HPDE6-E6E7 (cell line): ENCODE results near the gene CAMK2D.
"Not testable (repeated sequence)": the region's sequence is repeated elsewhere in the genome, so short reads cannot be mapped to it uniquely, and the experiment has no call there.

ENCODE experiments used
- DNase-seq: peaks from one replicate; pipeline ENCODE4 v3.0.0; 2011; ENCODE audit warnings: missing footprints; ENCODE audit errors: extremely low spot score

Gene CAMK2D

DNA sequence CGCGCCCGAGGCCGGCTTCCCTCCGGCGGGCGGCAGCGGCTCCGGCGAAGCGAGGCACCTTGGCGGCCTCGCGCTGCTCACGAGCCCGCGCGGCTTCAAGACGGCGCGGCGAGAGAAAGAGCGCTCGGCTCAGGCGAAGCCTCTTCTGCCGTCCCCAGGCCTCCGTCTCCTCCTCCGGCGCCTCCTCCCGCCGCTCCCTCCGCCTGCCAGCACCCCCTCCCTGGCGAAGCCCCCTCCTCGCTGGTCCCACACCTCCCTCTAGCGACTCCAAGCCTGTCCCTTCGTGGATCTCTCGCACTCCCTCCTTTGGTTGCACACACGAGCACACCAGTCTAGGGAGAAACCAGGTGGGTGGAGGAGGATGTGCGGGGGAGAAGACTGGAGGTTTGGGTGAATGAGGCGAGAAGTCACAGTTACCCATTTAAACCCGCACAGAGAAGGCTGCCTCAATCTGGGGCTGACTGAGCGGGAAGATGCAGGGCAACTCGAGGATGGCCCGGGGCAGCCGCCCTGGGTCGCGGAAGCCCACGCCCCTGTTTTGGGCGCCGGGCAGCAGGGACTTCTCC, at the start of gene CAMK2D:
Gene CAMK2D, minus strand, starts transcription at position 119 of the 566 bp plus-strand sequence. CDS start 670 bp downstream, outside the sequence.
- peak; percentile 58 for DNase-seq

DNA sequence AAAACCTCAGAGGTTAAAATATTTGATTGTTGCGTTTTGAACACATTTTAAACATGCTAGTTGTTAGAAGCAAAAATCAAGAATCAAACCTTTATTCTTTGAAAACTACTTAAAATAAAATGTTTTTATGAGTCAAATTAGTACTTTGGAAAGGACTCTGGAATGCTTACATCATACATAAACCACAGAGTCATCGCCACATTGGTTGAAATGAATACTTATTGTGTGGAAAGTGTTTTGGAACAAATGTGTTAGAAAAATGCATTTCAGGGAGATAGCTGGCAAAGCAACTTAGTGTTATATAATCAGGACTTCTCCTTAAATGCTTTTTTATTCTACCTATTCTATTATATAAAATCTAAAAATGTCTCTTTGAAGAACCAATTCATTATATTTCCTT, 49.4 kb upstream of the CAMK2D start:
- no peak for DNase-seq

DNA sequence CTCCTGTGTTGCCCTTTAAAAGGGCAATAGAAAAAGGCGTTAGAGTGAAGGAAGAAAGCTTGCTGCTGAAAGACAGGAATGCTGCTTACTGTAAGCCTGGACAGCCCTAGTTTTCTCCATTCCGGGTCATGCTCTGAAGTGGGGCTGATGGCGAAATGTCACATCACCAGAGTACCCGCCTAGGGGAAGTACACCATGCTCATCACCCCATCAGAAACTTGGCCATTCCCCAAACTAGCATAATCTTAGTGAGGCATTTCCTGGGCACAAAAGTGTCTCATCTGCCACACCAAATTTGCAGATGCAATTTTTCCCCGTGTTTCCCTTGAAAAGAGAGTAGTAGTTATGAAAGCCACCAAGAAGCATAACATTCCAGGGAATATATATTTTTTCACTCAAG, 47.8 kb upstream of the CAMK2D start:
- DNase-seq = no peak

DNA sequence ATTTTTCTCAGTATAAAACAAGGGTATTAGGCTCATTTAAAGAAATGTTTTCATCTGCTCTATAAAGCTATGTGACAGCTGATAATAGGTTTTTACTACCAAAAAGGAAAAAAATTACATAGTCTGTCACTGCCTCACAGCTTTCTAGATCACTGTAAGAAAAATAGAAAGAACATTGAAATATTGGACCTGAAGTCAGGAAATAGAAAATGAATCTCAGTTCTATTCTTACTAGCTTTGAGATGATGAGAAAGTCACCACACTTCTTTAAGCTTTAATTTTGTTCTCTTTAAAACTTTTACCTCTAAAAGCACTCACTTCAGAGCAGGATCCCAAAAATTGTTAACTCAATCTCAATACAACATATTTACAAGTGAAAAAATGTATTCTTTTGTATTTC, 45.3 kb upstream of the CAMK2D start:
- no peak for DNase-seq

DNA sequence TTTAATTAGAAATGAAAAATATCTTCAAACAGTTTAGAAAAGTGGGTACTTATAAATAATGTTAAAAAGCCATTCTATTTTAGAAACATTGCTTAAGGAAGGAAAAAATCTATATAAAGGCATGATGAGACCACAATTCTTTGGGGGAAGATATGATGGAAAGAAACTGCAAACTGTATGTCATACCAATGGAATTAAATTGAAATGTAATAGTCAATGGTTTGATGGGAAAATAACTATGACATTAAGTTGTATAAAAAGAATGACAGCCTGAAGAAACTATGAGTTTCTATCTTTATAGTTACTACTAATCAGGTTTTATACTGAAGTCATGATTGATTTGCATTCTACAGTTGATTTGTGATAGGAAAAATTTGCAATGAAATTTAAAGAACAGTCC, 40.3 kb upstream of the CAMK2D start:
- no peak for DNase-seq

DNA sequence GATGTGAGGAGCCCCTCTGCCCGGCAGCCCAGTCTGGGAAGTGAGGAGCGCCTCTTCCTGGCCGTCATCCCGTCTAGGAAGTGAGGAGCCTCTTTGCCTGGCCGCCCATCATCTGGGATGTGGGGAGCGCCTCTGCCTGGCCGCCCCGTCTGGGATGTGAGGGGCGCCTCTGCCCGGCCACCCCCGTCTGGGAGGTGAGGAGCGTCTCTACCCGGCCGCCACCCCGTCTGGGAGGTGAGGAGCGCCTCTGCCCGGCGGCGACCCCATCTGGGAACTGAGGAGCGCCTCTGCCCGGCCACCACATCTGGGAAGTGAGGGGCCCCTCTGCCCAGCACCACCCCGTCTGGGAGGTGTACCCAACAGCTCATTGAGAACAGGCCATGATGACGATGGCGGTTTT, 34.8 kb upstream of the CAMK2D start:
- not testable (repeated sequence) for DNase-seq

DNA sequence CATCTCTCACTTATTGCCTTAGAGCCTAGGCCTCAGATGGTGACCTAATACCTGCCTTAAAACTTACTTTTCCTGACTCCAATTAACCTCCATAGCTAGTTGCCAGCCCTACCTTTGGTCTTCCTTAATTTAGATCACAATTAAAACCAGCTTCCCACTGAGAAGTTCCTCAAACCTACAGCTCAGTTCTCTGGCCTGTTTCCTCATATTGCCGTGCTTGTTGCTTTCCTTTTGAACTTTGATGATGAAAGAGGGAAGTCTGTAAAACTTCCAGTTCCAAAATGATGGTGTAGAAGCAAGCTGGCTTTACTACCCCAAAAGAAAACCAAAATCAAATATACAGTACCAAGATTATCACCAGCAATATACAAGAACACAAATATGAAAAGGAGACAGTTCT, 28.9 kb upstream of the CAMK2D start:
- DNase-seq = no peak

DNA sequence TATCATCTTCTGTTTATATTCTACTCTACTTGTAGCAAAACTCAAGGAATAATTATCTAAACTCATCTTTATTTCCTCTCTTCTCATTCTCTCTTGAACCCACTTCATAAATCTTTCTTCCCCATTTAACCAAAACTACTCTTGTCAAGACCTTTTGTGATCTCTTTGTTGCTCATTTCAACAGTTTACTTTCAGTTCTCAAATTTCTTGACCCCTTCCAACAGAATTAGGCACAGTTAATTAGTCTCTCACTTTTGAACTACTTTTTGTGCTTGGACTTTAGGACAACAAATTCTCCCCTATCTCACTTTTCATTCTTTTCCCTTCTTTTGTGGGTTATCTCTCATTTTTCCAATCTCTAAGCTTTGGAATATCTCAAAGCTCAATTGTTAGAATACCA, 27.4 kb upstream of the CAMK2D start:
- no peak for DNase-seq

DNA sequence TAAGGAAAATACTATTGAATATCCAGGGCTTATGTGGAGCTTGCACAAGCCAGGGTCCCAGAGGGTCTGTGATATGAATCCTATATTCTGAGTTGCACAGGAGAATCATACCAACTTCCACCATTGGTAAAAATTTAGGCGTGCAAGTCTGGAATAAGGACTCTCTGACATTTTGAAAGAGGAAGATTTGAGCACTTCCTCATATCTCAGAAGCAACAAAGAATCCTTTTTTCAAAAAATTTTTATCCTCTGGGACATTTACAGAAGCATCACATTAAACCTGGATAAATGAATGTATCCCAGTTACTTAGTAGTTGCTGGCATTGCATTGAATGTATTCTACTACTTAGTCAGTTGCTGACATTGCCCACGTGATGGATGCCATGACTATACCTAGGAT, 24.2 kb upstream of the CAMK2D start:
- DNase-seq = no peak

DNA sequence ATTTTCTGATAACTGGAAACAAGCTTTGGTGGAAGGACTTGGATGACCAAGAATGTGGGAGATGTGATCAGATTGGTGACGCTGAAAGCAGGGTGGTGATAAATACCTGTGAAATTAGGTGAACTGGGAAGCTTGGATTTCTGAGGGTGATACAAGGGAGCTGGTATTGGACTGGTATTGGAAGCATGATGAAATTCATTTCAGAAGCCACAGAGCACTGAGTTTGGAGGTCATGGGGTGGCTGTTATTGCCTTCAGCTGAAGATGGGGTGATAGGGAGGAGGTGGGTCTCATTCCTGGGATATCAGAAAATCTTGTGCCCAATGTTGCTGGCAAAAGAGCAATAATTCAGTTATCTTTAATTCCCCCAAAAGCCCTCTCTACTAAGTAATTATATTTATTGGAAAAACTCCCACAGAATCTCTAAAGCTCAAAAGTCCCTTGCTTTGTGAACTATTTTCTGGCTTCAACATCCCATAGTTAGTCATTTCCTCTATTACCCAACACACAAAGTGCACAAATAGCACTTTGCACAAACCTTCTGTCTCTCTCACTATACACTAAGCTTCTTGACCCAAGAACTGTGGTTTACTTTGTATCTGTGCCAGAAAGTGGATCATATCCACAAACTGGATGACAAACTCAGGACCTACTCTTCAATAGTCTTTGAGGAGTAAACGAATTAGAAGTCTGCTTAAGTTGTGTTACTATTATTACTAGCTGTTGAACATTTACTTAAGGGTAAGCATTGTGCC, 23.1 kb upstream of the CAMK2D start:
- DNase-seq = peak; percentile 34

DNA sequence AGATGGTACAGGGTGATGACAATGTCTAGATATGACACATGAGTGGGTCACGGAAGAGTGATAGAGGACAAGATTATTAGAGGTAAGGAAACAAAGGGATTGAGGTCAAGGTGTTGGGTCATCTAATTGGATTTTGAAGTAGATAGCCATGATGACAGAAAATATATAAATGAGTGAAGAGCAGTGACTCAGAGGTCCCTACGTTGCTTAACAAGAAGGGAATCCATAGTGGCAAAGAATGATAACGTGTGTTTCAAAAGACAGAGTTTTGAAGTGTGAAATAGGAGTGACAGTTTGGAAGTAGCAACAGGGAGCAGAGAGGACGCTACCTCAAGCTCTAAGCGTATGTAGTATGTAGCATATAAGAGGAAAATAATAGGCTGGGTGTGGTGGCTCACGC, 22.2 kb upstream of the CAMK2D start:
- DNase-seq = no peak

DNA sequence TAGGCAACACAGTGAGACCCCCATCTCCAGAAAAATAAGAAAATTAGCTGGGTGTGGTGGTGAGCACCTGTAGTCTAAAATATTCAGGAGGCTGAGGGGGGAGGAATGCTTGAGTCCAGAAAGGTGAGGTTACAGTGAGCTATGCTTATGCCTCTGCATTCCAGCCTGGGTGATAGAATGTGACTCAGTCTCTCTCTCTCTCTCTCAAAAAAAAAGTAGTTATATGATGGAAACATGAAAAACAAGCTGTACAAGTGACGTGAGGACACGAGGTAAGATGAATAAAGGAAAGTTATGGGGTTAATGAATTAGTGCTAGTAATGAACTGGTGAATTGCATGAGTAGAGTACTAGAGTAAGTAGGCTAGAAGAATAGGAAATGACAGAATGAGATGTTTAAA, 21.8 kb upstream of the CAMK2D start:
- no peak for DNase-seq

DNA sequence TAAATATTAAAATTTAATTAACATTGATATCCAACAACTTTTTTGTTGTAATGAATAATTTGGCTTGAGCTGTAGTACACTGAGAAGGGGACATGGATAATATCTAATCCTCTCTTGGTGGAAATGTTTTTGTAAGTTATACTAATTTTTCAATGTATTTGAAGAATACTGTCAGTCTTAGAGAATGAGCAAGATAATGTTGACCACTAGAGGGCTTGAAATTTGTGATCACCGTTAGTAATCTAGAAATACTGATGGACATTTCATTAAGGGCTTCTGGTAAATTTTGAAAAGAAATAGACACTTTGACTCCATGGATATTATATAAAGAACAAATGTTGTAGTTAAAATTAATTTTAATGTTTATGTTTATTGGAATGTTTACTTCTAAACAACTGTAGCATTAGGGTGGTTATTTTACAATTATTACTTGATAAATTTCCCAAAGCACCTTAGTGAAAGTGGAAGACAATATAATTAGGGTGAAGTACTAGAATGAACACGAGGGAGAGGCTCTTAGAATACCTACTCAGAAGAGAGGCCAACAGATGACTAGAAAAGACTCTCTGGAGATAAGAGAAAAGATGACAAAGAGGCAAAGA, 20.0 kb upstream of the CAMK2D start:
- DNase-seq = no peak

DNA sequence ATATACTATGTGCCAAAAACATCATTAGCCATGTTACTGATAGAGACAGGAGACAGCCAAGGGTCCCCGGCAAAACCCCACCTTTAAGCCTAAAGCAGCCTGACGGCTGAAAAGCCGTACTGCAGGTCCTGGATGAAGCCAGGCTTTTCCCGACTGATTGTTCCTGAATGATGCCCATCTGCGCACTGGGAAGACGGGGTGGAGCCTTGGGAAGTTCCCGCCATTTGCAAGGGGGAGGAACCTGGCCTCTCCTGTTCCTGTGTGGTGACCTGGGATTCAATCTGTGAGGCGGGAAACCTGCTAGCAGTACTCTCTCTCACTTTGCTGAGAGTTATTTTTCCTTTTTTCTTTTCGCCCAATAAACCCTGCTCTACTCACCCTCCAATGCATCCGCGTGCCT, 15.1 kb upstream of the CAMK2D start:
- no peak for DNase-seq

DNA sequence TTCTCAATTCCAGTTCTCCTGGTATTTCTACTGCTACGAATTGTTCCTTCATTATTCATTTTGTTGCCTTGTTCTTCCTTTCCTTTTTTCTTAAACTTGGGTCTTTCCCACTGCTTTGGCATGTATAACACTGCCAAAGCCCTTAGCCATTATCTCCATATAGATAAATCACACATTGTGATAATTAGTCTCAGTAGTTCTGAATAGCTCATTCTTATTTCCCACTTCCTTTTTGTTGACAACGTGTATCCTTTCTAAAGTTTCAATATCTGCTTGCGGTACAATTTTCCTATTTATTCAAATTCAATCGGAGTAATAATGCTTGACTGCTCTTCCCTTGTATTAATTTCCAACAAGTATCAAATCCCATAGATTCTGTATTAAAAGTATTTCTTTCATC, 14.5 kb upstream of the CAMK2D start:
- DNase-seq = no peak

DNA sequence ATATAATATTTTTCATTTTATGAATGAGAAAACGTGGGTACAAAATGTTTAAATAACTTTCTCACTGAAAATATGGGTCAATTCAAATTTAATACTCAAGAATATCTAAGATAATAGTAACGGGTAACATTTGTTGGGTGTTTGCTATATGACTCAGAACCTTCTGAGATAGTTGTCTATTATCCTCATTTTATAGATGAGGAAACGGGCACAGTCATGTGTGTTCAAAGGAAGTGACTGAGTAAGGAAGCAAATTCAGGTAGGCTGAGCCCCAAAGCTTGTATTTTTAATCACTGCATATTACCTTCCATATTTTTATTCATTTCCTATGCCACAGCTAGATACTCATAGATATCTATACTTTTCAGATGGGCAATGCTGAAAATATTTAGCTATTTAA, 12.2 kb upstream of the CAMK2D start:
- no peak for DNase-seq

DNA sequence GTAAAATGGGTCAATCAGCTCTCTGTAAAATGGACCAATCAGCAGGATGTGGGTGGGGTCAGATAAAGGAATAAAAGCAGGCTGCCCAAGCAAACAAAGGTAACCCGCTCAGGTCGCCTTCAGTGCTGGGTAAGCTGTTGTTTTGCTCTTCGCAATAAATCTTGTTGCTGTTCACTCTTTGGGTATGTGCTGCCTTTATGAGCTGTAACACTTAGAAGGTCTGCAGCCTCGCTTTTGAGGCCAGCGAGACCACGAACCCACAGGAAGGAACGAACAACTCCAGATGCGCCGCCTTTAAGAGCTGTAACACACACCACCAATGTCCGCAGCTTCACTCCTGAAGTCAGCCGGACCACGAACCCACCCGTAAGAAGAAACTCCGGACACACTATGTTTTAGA, 11.5 kb upstream of the CAMK2D start:
- no peak for DNase-seq

DNA sequence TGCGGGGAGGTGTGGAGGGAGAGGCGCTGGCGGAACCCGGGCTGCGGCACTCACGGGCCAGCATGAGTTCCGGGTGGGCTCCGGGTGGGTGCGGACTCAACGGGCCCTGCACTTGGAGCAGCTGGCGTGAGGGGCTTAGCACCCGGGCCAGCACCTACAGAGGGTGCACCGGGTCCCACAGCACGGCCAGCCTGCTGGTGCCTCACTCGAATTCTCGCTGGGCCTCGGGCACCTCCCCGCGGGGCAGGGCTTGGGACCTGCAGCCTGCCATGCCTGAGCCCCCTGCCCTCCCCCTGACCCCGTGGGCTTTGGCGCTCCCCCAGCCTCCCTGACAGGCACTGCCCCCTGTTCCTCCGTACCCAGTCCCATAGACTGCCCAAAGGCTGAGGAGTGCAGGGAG, 10.8 kb upstream of the CAMK2D start:
- no peak for DNase-seq

DNA sequence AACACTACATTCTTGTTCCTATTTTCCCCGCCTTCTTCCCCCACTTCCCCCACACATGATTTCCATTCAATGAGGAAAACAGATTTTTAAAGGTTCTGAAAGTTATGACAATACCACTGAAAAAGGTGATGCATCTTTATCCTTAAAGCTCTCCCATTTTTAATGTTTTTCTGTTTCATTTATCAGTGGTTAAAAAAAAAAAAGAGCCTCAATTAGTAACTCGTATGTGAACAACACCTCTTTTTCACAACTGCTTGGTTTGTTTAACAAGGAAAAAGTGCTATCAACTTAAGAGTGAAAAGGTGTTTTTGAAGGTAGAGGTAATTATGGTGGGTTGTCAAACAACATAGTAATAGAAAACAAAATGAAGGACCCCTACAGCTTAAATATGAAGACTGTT, 8.2 kb upstream of the CAMK2D start:
- no peak for DNase-seq

DNA sequence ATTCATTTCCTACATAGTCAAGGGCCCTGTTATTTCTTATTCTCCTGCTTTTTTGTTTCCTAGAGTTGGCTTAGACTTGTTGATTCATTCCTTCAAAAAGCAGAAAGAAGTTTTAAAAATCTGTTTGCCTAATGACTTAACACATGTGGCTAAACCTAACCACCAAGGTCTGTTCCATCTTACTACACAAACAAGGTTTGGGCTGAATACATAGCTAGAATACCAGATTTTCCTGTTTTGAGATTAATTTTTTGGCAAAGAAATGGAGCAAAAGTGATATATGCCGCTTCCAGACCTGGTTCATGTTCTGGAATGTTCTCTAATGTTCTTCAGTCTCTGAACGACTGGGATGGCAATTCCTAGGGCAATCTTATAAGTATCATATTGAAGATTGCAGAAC, 7.4 kb upstream of the CAMK2D start:
- DNase-seq = no peak

DNA sequence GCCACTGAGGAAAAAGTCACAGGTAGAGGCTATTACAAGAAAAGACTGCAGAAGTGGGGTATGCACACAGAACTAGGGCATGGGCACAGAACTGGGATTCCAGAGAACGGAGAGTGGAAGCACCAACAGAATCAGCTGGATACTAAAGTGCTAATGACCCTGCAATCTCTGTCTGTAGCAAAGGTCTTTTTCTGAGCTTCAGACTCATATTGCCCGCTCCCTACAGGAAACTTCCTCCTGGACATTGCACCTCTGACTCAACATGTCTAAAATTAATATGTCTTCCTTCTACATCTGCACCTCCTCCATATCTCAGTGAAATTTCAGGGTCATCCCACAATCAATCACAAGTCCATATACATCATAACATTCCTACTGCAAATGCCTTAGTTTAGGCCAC, 5.3 kb upstream of the CAMK2D start:
- no peak for DNase-seq

DNA sequence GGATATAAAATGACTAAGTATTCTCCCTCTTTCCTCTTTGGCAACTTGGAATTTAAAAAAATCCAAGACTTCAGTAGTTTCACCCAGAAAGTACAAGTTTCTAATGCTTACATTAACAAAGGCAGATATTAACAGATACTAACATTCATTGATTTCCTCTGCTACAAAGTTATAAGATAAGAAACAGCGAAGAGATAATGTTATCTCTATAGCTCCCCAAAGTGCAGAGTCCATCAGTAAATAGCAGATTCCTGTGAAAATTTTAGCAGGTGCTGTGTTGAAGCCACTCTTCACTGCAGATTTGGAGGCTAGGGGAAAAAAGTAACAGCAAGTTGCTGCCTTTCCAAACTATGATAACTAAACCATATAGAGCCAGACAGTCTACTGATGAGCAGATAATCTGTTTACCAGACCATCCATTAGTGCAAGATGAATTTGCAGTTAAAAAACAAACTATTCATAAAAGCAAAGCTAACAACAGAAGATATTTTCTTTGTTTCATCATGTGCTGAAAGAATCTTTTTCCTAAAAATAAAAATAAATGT, 3.3 kb upstream of the CAMK2D start:
- DNase-seq = no peak

DNA sequence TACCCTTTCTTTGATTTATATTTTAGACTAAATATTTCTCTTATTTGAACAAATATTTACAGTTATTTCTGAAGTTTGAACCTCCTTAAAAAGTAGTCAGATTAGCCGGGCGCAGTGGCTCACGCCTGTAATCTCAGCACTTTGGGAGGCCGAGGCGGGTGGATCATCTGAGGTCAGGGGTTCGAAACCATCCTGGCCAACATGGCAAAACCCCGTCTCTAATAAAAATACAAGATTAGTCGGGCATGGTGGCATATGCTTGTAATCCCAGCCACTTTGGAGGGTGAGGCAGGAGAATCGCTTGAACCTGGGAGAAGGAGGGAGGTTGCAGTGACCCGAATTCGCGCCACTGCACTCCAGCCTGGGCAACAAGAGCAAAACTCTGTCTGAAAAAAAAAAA, 2.4 kb upstream of the CAMK2D start:
- DNase-seq = not testable (repeated sequence)

DNA sequence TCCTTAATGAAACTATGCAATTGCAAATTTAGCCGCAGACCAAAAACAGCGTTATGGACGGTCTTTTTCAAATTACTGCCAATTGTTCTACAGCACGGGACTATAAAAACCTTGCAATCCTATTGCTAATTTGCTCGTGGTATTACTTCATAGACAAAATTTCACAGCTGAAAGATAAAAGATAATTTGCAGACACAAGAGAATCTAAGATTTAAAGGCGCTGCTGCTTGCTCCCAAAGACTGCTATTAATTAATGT, 1.4 kb upstream of the CAMK2D start:
- DNase-seq = no peak
